ENCODE results near the gene EXOC3. TPM values are rescaled to one million over a fixed set of nuclear protein-coding genes. Genes with fewer than 3 reads are reported as not detected.

Gene EXOC3
- total RNA-seq, 1 experiment from 2014 or later = 52.4 TPM

- H3K9me3 ChIP-seq (ENCODE audit: control insufficient read depth in 1 of 2, insufficient read depth in 1 of 2, low read depth in 1 of 2, low read length in 2 of 2) = no peaks in the 10 kb centered on the region
- H3K79me2 ChIP-seq (ENCODE audit: insufficient read depth, low read length) = no peaks in the 10 kb centered on the region
- H3K4me2 ChIP-seq (ENCODE audit: low read length) = no peak overlapping the region
- RAD21 ChIA-PET (ENCODE audit: low non-redundant PET in 1 of 2, low total read pairs in 2 of 2, uncharacterized antibody in 2 of 2, unreplicated experiment in 2 of 2) = no interaction called here
- intact Hi-C loops (cut with micrococcal nuclease) = no loop called here
- DNase-seq (ENCODE audit: low read depth, low spot score) (no peak), ATAC-seq (no peak)
- no TSS peak for BruUV-seq (replicated peaks)
- POLR2A ChIA-PET = no interaction called here
- no peaks in the 10 kb centered on the region for H3K36me3 ChIP-seq (ENCODE audit: control insufficient read depth in 1 of 2, insufficient read depth in 2 of 2, low read length in 2 of 2)
- no peaks in the 10 kb centered on the region for H3K9me2 ChIP-seq (ENCODE audit: insufficient read depth)
- no peak for TF ChIP-seq SRF (IDR thresholded peaks at IDR 0.05; ENCODE audit: low read depth)
- TF ChIP-seq CEBPB (IDR thresholded peaks at IDR 0.05; ENCODE audit: low read depth) = no peak
- TF ChIP-seq ZNF274 (IDR thresholded peaks at IDR 0.05; ENCODE audit: low read depth, low read length) = no peak
- no peak for TF ChIP-seq SP1 (IDR thresholded peaks at IDR 0.05; ENCODE audit: low read depth)
- TF ChIP-seq EZH2phosphoT487 (IDR thresholded peaks at IDR 0.05; ENCODE audit: borderline replicate concordance) = no peak
- no peak for TF ChIP-seq CTCF (IDR thresholded peaks at IDR 0.05 in 2 of 3, conservative IDR thresholded peaks at IDR 0.05 in 1 of 3; ENCODE audit: borderline replicate concordance in 1 of 3, insufficient read depth in 1 of 3, low read depth in 2 of 3, low read length in 2 of 3)
- no peak for TF ChIP-seq RAD21 (IDR thresholded peaks at IDR 0.05; ENCODE audit: low read depth)
- TF ChIP-seq TCF7L2 (IDR thresholded peaks at IDR 0.05; ENCODE audit: borderline replicate concordance, extremely low read depth, insufficient read depth, insufficient read length) = no peak
- TF ChIP-seq SIN3A (IDR thresholded peaks at IDR 0.05; ENCODE audit: low read depth) = no peak
- no peak for TF ChIP-seq EZH2 (IDR thresholded peaks at IDR 0.05)
- no peak for TF ChIP-seq POLR2A (IDR thresholded peaks at IDR 0.05; ENCODE audit: borderline replicate concordance, extremely low read depth, insufficient read depth, insufficient read length)
- no peak for TF ChIP-seq ZBTB33 (IDR thresholded peaks at IDR 0.05; ENCODE audit: extremely low read depth, insufficient replicate concordance, low read length)
- TF ChIP-seq EGR1 (IDR thresholded peaks at IDR 0.05; ENCODE audit: low read depth) = no peak
- TF ChIP-seq ZFX (IDR thresholded peaks at IDR 0.05) = no peak
- no peak for TF ChIP-seq JUND (IDR thresholded peaks at IDR 0.05)
- no peak for TF ChIP-seq POLR2AphosphoS5 (IDR thresholded peaks at IDR 0.05; ENCODE audit: low read depth, low read length)
- H3K4me1 ChIP-seq (ENCODE audit: control insufficient read depth in 1 of 2, insufficient read depth in 2 of 2, low read length in 2 of 2) = peaks cover 7 to 65% of the 10 kb centered on the region in 2 experiments; a peak in 3 of 4 replicates
- H3K9ac ChIP-seq (ENCODE audit: low read length) = no peak overlapping the region
- no peak overlapping the region for H3K4me3 ChIP-seq (replicated peaks in 1 of 2; ENCODE audit: low read depth in 1 of 2, low read length in 2 of 2)
- H4K20me1 ChIP-seq (ENCODE audit: insufficient read depth) = no peaks in the 10 kb centered on the region
- H3K27ac ChIP-seq (ENCODE audit: low read depth, low read length) = no peak overlapping the region
- H2AFZ ChIP-seq (ENCODE audit: low read depth, low read length, poor library complexity, severe bottlenecking) = no peak overlapping the region
- H3K27me3 ChIP-seq (ENCODE audit: insufficient read depth, low read length) = no peaks in the 10 kb centered on the region
- CTCF ChIA-PET = no interaction called here
Observed at GRCh38 chr5:393846-394275, 49.1 kb upstream of the EXOC3 start.
